IPS-NIHi7 (cell line): ENCODE measurements around the gene SSBP3.

Experiments
- DNase-seq: peaks from one replicate; pipeline ENCODE4 v3.0.0; 2012; ENCODE audit warnings: mixed read lengths; ENCODE audit errors: extremely low spot score

Gene SSBP3

GRCh38 chr1:54331091-54331772 lies 75.0 kb downstream of the SSBP3 start:
- no peak for DNase-seq

DNA sequence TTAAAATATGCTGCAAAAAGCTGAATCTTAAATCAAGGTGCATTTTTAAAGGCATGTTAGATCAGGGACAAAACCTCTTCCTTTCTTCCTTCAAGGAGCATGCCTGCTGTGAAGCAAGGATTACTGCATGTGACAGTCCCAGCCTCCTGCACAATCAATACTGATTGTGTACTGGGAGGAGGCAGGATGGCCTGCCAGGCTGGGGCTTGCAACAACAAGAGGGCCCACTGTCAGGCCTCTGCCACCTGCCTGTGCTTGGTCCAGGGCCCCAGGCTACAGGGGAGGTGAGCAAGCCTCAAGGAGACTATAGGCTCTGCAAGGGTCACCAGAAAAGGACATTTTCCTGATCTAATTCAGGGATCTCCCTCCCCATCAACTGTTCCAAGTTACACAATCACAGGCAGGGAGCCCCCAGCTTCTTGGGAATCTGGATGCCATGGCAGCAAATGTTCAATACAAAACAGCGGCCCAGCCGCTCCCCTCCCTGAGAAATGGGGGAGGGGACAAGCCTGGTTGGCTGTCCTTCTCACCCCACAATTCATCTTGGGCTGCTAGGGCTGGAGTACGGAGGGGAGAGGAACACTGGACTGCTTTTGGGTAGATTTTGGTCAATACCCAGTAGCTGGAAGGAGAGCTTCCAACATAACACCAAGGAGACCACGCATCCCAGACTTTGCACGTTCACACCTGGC lies 76.7 kb downstream of the SSBP3 start:
- DNase-seq = no peak

GRCh38 chr1:54328066-54328636 lies 78.0 kb downstream of the SSBP3 start:
- no peak for DNase-seq

DNA sequence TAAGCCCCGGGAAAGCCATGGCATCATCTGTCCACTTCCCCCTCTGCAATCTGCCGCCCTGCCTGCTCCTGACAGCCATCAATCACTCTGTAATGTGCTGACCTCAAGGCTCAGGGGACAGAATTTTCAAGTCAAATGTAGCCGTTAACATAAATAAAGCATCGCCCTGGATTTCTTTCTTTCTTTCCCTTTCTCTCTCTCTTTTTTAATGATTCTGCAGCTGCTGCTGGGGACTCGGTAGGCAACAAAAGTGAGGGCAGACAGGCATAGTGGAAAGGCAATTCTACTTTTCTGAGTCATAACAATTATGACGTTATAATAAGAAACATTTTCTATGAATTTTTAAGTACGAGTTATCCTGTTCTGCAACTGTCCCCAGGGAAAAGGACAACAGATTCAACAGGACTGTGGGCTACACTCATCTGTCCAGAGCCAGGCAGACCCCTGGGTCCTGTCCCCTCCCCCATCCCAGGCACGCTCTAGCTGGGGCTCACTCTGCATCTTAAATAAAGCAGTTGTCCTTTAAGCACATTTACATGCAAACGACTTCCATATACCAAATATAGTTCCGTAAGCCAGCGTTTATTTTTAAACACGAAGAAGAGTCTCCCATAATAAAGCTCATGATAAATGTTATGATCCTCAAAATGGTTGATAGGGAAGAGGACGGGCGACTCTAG lies 78.7 kb downstream of the SSBP3 start:
- no peak for DNase-seq

- no peak for DNase-seq
Observed at GRCh38 chr1:54326543-54327385, 79.4 kb downstream of the SSBP3 start.

DNA sequence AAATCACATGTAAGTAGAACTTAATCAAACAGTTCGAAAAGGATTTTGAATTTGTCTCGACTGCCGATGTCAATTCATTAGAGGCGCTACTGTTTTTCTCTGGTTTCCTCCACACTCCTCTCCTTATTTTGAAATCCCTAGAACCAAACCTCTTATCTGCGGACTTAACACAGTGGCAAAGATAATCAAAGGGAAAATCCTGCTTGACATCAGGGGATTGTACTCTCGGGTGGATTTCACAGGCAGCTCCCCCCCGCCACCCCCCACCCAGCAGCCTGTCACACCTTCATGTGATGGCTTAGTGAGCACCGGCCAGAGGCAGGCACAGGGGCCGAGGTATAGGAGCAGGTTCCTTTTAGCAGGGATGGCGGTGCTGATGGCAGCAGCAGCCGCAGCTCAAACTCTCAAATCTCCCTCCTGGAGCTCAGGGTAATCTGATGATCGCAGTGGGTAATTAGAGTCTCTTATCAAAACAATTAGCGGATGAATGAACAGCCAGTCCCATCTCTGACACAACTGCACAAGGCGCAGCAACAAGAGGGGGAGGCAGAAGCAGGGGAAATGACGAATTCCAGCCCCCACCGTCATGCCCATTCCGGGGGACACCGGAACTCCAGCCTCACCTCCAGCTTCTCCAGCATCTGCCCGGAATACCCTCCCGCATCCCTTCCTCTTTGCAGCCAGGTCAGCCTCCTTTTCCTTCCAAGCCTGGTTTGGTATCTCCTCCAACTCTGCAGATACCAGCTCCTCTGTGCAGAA lies 80.3 kb downstream of the SSBP3 start:
- no peak for DNase-seq

DNA sequence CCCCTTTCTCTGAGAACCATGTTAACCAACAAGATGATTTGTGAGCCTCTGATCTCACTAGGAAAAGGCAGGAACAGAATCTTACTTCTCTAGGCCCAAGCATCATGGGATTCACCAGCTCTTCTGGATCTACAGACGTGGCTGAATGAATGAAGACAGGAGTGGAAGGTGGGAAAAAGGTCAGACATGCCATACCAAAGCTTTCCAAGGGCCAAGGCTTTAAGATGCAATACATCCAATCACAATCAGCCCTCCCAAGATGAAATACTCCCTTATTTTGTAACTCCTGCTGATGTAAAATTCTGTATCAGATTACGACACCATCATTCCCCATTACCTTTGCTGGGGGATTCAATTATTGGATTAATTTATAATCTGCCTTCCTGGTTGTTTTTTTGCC lies 80.9 kb downstream of the SSBP3 start:
- no peak for DNase-seq

- DNase-seq = no peak
Observed at GRCh38 chr1:54324251-54325140, 81.7 kb downstream of the SSBP3 start.

- no peak for DNase-seq
Observed at GRCh38 chr1:54323921-54324250, 82.3 kb downstream of the SSBP3 start.

DNA sequence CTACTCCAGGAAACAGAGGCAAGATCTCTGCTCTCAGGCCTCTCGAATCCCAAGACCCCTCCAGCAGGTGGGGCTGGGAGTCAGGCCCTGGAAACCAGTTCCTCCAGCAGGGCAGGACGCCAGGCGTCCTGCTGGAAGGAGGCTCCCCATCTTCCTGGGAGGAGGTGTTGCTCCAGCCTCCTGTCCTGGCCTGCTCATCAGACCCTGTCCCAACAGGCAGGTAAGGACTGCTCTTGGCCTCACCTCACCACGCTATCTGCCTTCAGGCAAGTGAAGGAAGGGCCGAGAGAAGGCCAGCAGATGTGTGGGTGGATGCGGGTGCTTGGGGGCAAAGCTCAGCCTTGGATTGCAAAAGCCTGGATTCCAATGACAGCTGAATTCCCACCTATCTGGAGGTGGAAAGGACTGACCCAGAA lies 82.9 kb downstream of the SSBP3 start:
- DNase-seq = peak; percentile 73

- no peak for DNase-seq
Observed at GRCh38 chr1:54318246-54318814, 87.9 kb downstream of the SSBP3 start.

DNA sequence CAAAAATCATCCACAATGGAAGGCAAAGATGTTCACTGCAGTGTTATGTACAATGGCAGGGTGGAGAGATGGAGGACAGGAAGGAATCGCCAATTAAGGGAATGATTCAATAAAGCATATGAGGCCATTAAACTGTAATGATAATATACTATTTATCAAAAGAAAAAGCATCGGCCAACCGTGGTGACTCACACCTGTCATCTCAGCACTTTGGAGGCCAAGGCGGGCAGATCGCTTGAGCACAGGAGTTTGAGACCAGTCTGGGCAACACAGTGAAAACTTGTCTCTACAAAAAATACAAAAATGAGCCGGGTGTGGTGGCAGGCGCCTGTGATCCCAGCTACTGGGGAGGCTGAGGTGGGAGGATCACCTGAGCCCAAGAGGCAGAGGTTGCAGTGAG lies 89.1 kb downstream of the SSBP3 start:
- DNase-seq = no peak

- no peak for DNase-seq
Observed at GRCh38 chr1:54315099-54315498, 91.1 kb downstream of the SSBP3 start.

GRCh38 chr1:54314696-54315095 lies 91.5 kb downstream of the SSBP3 start:
- DNase-seq = no peak

DNA sequence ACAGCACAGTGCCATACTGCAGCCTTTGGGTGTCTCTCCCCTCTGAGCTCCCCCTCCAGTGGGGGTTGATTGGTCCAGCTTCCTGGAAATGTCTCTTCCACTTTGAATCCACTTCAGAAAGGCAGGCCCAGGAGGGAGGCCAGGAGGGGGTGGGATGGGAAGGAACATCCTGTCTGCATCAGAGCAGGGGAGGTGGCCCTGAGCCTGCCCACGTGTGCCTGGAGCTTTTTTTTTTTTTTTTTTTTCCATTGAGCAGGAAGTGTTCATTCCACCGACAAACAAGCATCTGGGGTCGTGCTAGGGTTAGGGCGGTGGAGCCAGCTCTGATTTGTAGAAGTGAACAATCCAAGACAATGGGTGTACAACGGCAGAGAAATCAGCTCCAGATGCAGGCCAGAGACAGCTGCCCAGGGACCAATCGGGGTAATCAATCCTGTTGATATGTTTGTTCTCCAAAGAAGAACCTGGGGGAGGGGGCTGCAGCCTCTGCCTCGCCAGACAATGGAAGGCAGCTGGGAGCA lies 93.3 kb downstream of the SSBP3 start:
- no peak for DNase-seq

DNA sequence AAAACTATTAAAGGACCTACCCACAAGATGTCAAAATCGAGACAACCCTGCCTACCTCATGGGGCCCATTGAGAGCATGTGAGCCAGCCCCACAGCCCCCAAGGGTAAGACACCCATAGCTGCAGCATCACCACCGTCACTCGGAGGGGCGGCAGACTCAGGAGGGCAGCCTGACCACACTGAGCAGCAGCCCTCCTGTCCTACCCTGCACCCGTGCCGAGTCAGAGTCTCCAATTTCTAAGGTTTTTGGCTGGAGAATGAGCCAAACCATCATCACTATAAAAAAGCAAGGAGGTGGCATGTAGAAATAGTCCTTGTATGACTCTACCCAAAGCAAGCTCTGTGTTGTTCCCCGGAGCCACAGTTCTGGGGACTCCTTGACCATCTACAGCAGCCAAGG lies 94.7 kb downstream of the SSBP3 start:
- DNase-seq = no peak

GRCh38 chr1:54310439-54311328 lies 95.5 kb downstream of the SSBP3 start:
- DNase-seq = peak; percentile 72

- no peak for DNase-seq
Observed at GRCh38 chr1:54309631-54310366, 96.4 kb downstream of the SSBP3 start.
